Dermis microvascular lymphatic vessel endothelial cell (primary cell): ENCODE measurements around the gene PARK7. TPM values are rescaled to one million over a fixed set of nuclear protein-coding genes. Genes with fewer than 3 reads are reported as not detected.
A peak's percentile ranks its signal among the peaks of the same experiment; 100 is the strongest.

Experiments used
- DNase-seq, 2 donors: peaks; one replicate each; pipeline versions ENCODE4 v3.0.0 to v3.0.0-alpha.2; 2010; ENCODE audit warnings: low read depth in 2 of 2
- total RNA-seq: library from RNA; depleted of rRNA; stranded (reverse); fragments of >200 nt; gene quantifications from 2 replicates; pipeline ENCODE4 v1.2.1, GENCODE V29; 2014

The PARK7 gene
- total RNA-seq, 1 donor from 2014 or later: 202 TPM

DNA sequence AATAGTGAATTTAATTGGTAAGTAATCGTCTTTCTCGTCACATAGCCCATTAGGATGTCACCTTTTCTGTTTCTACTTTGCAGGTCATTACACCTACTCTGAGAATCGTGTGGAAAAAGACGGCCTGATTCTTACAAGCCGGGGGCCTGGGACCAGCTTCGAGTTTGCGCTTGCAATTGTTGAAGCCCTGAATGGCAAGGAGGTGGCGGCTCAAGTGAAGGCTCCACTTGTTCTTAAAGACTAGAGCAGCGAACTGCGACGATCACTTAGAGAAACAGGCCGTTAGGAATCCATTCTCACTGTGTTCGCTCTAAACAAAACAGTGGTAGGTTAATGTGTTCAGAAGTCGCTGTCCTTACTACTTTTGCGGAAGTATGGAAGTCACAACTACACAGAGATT, 23.3 kb downstream of the PARK7 start:
- no peak for DNase-seq

- no peak for DNase-seq
Measured at GRCh38 chr1:7985851-7986612, 24.5 kb downstream of the PARK7 start.

DNA sequence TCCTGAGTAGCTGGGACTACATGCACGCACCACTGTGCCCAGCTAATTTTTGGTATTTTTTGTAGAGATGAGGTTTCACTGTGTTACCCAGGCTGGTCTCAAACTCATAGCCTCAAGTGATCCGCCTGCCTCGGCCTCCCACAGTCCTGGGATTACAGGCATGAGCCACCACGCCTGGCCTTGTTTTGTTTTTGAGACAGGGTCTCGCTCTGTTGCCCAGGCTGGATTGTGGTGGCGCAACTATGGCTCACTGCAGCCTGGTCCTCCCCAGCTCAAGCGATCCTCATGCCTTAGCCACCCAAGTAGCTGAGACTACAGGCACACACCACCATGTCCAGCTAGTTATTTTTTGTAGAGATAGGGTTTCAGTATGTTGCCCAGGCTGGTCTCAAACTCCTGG, 26.0 kb downstream of the PARK7 start:
- no peak for DNase-seq

DNA sequence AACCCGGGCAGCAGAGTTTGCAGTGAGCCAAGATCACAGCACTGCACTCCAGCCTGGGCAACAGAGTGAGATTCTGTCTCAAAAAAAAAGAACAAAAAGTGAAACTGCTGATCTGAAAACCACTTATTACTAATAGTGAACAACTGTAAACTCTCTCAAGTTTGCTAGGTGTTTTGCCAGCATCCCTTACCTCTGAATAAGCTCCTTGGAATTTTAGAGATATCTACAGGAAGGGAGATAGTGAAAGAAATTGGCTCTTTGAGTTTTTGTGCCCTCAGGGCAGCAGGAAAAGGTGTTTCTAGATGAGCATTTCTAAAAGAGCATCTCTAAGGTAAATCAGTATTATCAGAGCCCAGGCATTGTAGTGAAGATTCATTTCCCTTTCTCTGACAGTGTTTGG, 27.1 kb downstream of the PARK7 start:
- DNase-seq: no peak

- no peak for DNase-seq
Measured at GRCh38 chr1:7989762-7990428, 28.4 kb downstream of the PARK7 start.

- DNase-seq: no peak
Measured at GRCh38 chr1:7991504-7992440, 30.3 kb downstream of the PARK7 start.

DNA sequence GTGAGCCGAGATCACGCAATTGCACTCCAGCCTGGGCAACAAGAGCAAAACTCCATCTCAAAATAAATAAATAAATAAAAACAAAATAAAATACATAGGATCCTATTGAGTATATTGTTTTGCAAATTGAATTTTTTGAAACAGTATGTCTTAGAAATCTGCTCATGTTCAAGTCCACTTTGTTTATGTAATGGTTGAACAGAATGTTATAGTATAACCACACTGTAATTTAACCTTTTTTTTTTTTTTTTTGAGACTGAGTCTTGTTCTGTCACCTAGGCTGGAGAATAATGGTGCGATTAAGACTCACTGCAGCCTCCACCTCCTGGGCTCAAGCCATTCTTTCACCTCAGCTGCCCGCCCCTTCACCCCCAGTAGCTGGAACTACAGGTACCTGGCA, 31.4 kb downstream of the PARK7 start:
- no peak for DNase-seq

DNA sequence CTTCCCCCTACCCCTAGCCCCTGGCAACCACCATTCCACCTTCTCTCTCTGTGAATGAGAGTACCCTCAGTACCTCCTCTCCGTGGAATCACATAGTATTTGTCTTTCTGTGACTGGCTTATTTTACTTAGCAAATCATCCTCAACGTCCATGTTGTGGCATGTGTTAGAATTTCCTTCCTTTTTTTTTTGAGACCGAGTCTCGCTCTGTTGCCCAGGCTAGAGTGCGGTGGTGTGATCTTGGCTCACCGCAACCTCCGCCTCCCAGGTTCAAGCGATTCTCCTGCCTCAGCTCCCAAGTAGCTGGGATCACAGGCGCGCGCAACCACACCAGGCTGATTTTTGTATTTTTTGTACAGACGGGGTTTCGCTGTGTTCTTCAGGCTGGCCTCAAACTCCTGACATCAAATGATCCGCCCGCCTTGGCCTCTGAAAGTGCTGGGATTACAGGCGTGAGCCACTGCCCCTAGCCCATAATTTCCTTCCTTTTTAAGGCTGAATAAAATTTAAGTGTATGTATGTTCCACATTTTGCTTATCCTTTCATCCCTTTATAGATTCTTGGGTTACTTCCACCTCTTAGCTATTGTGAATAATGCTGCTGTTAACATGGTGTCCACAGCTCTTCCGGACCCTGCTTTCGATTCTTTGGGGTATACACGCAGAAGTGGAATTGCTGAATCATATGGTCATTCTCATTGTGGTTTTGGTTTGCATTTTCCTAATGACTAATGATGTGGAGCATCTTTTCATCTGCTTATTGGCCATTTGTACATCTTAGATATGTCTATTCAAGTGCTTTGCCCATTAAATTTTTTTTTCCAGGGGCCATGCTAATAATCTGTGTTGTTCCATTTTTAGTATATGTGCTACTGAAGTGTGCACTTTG, 32.3 kb downstream of the PARK7 start:
- DNase-seq: no peak

GRCh38 chr1:7994827-7995226, 33.3 kb downstream of the PARK7 start:
- no peak for DNase-seq

GRCh38 chr1:7995437-7995836, 33.9 kb downstream of the PARK7 start:
- no peak for DNase-seq

DNA sequence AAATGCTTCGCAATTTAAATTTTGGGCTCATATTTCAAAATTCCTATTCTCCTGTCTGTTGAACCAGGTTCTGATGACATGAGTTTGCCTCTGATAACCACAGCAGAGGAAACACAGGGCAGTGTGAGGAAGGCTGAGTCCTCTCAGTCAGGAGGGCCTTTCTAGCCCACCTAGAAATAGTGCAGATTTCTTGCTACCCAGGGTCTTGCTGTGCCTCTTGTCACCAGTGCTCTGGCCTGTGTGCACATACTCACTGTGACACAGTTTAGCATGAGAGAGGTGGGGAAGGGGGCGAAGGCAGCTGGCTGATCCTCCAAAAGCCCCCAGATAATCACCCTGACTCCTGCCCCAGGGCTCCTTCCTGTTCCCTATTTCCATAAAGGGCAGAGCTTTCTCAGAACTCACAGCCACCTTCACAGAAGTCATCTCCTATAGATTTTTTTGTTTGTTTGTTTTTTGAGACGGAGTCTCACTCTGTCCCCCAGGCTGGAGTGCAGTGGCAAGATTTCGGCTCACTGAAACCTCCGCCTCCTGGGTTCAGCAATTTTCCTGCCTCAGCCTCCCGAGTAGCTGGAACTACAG, 40.9 kb downstream of the PARK7 start:
- DNase-seq: no peak

DNA sequence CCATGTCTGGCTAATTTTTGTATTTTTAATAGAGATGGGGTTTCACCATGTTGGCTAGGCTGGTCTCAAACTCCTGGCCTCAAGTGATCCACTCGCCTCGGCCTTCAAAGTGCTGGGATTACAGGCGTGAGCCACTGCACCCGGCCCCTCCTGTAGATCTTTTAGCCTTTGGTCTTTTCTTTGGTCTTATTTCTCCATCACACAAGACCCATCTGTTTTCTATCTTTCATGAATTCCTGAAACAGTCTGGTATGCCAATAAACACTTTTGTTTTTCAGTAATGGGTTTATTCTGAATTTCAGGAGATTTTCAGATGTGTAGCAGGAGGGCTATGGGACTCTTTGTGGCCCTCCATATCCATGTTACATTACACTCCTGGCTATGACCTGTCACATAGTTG, 41.4 kb downstream of the PARK7 start:
- DNase-seq: no peak

- no peak for DNase-seq
Measured at GRCh38 chr1:8003438-8004112, 42.1 kb downstream of the PARK7 start.

GRCh38 chr1:8004113-8004802, 42.7 kb downstream of the PARK7 start:
- no peak for DNase-seq

DNA sequence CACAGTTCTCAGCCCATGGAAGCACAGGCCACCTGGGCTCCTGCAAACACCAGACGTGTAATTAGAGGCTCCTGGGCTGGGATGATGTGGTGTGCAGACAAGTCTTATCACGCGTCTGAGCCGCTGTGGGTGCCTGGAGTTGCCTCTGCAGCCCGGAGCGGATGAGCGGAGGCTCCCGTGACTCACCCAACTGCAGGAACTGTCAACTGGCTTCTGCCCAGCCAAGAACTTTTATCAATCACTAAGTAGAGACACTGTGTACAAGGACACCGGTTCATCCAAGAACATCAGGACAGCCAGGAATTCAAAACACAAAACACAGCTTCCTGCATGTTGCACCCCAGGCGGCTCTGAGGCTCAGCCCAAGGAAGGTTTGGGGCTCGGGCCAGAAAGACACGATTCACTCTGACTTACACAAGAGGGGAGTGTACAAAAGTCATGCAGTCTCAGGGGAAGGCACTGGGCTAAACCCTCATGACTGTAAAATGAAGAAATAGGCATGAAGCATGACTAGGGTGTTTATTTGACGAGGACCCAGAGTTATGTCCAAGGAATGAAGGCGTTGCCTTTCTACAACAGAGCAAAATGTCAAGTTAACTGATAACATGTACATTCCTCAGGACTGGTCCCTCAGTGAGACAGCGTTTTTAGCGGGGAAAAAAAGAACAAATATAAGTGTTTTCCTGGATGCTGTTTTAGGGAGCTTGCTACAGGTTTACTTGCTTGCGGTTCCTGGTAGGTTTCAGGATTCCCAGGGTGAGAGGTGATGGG, 43.5 kb downstream of the PARK7 start:
- DNase-seq: peak in 1 of 2 donors; percentile 84

GRCh38 chr1:8006037-8006963, 44.8 kb downstream of the PARK7 start:
- no peak for DNase-seq
